Lower leg skin (tissue), 3 donors: ENCODE measurements around the gene RESP18.

Source experiments
- CTCF ChIP-seq, 3 donors: fragments of 450-650 bp; IDR thresholded peaks; one replicate each; pipeline ENCODE4 v1.5.1; 2016; ENCODE audit warnings: antibody characterized with exemption in 3 of 3, mild to moderate bottlenecking in 3 of 3, moderate library complexity in 2 of 3
- POLR2A ChIP-seq, 2 donors: fragments of 450-650 bp; IDR thresholded peaks; one replicate each; pipeline ENCODE4 v1.6.1; 2016 to 2017; ENCODE audit warnings: antibody characterized with exemption in 2 of 2, mild to moderate bottlenecking in 1 of 2, moderate library complexity in 1 of 2

GRCh38 chr2:219299372-219299760 is 33.2 kb downstream of the RESP18 start:
- TF ChIP-seq CTCF (IDR thresholded peaks at IDR 0.05) (no peak), POLR2A (IDR thresholded peaks at IDR 0.05) (no peak)
